Esophagus mucosa (tissue), 1 donor: ENCODE results near the gene PMVK. TPM values are rescaled to one million over a fixed set of nuclear protein-coding genes. Genes with fewer than 3 reads are reported as not detected.
A peak's percentile ranks its signal among the peaks of the same experiment; 100 is the strongest.
"Not testable (repeated sequence)": the region's sequence is repeated elsewhere in the genome, so short reads cannot be mapped to it uniquely, and the experiment has no call there.

Experiments
- ATAC-seq: fragments of 200-7000 bp; cut with Tn5 transposase; one replicate; pipeline ENCODE4 v1.9.1; 2020
- total RNA-seq: library from RNA; stranded (reverse); gene quantifications from one replicate; pipeline ENCODE4 v1.2.4, GENCODE V29; 2023
- donor health status: DM: yes; HTN: yes; CAD: no.

Gene PMVK
- 55.6 TPM for total RNA-seq

GRCh38 chr1:154936555-154937084 is at the start of gene PMVK:
PMVK (minus strand) TSS chr1:154936719; CDS start chr1:154936685, 34 bp downstream.
- peak; percentile 83 for ATAC-seq

- peak; percentile 19 for ATAC-seq
These were observed 47.4 kb upstream of the PMVK start for GRCh38 chr1:154983776-154984466.

DNA sequence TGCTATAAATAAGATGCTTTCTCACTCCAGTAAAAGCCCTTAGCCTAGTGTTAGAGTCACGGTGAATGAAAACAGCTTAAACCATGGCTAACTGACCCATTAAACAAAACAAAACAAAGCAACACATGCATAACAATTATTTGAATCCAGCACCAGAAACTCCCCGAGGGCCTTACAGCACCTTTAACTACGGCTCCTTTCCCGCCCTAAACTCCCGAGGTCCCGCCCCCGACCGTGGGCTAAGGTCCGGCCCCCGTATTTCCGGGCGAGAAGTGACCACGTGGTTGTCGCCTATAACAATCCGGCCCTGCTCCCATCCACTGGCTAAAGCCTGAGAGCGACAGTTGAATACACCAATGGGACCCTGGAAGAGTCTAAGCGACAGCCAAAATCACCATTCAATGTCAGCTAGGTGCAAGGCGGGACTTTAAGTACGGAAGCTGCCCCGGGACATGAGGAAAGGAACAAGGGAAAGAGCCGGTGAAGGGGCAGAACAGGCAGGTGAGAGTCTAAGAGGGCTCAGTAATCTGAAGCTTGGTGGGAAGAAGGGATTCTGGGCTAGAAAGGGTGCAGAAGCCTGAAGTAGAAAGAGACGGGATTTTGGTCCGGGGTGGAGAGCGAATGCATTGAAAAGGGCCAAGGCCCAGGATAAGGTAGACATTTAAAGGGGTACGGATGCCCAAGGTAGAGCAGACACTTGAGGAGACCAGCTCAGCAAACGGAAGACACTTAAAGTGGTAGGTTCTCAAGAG is 46.6 kb upstream of the PMVK start, which contains the start of gene FLAD1:
FLAD1 (plus strand) TSS at position 448 of the 752 bp plus-strand sequence. CDS start 351 bp downstream, outside the sequence.
- peak; percentile 99 for ATAC-seq

DNA sequence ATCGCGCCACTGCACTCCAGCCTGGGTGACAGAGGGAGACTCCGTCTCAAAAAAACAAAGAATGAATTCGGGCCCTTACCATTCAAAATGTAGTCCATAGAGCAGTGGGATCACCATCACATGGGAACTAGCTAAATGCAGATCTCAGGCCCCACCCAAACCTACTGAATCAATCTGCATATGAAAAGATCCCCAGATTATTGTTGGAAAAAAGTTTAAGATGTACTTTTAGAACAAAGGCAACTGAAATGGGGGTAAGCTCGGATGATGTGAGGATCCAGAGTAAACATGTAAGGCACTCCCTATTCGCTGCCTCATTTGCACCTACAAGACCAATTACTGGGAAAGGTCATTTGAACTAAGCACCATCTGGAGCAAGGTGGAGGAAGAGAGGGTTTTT is 45.8 kb upstream of the PMVK start:
- no peak for ATAC-seq

GRCh38 chr1:154978360-154978759 is 41.8 kb upstream of the PMVK start:
- ATAC-seq, result no peak

GRCh38 chr1:154977762-154978161 is 41.2 kb upstream of the PMVK start:
- ATAC-seq, result not testable (repeated sequence)

- no peak for ATAC-seq
These were observed 39.0 kb upstream of the PMVK start for GRCh38 chr1:154975409-154976059.

DNA sequence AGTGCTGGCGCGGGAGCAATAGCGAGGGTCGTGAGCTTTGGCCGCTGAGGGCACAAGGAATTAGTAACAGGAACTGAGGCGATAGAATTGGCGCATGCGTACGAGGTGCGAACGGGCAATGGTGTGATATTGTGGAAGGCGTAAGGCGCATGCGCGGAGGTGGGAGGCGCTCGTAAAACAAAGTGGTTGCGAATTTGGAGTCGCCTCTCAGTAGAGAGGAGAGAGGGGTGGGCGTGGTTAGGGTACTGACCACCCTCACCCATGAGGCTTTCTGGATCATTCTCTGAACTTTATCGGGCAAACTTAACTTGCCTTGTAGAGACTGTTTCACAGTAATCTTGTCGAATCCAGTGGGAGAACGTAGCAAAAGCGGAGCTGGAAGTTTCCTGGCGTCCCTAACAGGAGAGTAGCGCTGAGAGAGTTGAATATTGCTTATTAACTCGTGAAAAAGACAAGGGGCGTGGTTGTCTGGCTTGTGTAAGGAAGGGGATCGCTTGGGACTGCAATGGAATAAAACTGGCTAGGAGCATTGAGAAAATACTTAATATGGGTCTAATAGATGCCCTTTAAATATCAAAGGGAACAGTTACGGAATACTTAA is 38.4 kb upstream of the PMVK start:
- peak; percentile 65 for ATAC-seq

DNA sequence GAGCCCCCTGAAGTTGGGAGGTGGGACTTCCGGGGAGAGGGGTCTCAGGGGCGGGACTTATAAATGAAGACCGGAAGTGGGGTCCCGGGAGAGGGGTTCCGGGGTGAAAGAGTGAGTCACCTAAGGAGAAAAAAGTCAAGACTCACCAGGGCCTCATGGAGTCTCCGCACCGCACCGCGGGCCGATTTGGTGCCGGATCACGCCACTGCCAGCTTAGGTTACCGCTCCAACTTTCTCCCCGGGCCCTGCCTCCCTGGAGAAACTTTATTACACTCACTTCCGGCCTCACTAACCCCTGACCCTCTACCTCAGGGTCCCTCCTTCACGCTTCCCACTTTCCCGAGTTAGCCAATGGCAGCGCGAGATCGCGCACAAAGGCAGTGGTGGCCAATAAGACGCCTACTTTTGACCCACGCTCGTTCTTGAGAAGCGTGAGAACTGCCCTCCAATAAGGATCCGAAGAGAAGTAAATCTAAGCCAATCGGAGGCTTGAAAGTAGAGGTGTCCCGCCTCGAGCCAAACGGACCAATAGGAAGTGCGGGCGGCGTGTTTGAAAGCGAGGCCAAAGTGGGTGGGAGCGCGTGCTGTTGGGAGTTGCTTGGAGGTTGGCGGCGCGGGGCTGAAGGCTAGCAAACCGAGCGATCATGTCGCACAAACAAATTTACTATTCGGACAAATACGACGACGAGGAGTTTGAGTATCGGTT is 37.7 kb upstream of the PMVK start, which contains the start of gene CKS1B:
CKS1B (plus strand) TSS at position 580 of the 706 bp plus-strand sequence; CDS start at position 645, 65 bp downstream.
- ATAC-seq, result peak; percentile 84

GRCh38 chr1:154973344-154974101 is 37.0 kb upstream of the PMVK start:
- ATAC-seq, result peak; percentile 53

- peak; percentile 0 for ATAC-seq
These were observed 36.2 kb upstream of the PMVK start for GRCh38 chr1:154972517-154973343.

DNA sequence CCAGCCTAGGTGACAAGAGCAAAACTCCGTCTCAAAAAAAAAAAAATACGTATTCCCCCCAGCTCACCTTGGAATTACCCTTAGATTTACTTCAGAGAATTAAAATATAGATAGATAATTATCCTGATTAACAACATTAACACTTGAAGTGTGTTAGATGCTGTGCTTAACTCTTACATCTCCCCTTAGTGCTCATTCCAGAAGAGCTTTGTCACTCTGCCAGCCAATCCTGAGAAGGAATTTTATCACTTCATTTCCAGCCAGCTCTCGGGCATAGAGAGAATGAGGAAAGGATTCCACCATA is 35.6 kb upstream of the PMVK start:
- ATAC-seq, result no peak

DNA sequence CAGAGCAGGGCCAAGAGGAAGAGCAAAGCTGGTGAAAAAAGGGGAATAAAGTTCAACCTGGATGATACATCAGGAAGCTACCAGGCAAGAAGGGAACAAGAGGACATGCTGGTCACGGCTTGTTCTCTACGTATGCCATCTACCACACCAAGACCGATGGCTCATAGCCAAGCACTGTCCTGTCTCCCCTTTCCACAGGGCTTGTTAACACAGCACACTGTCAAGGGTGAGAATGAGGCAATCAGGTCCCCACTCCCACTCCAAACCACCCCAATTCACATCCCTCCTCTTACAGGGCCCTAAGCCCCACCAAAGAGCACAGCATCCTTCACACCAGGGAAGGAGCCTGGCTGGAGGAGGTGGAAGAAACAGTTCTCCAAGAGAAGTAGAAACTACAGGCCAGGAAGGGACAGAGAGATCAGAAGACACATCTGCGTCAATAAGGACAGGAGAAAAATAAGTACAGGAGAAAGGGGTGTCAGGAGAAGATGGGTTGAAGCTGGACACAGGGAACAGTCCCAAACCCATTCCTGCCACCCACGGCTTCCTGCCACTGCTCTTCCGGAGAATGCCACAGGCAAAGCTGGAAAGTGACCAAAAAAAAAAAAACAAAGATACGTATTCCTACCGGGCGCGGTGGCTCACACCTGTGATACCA is 35.0 kb upstream of the PMVK start:
- peak; percentile 23 for ATAC-seq

- ATAC-seq, result peak; percentile 57
These were observed 34.3 kb upstream of the PMVK start, which contains the start of gene SHC1 for GRCh38 chr1:154970631-154971340. SHC1 (minus strand) TSS chr1:154970747; CDS start chr1:154970526, 221 bp downstream.

- ATAC-seq, result no peak
These were observed 33.4 kb upstream of the PMVK start for GRCh38 chr1:154969860-154970452.

- ATAC-seq, result no peak
These were observed 32.7 kb upstream of the PMVK start for GRCh38 chr1:154969246-154969645.

DNA sequence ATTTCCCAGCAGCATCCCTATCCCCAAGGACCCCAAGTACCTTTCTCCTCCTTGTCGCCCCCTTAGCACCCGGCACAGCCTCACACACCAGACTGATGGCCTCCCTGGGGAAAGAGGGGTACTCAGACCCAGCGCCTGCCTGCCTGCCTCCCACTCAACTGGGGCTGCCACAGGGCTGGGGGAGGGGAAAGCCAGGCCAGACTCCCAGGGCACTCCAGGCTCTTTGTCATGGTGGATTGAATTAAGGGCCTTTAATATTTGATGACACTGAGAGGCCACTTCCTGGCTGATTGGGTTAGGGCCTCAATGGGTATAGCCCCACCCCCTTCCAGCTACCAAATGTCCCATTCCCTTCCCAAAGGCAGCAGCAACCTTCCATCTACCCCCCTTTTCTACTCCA is 32.2 kb upstream of the PMVK start:
- ATAC-seq, result no peak

GRCh38 chr1:154967331-154967950 is 30.9 kb upstream of the PMVK start:
- no peak for ATAC-seq
